GM19455 (cell line): ENCODE results near the gene FHL2.
A peak's percentile ranks its signal among the peaks of the same experiment; 100 is the strongest.

ENCODE experiments used
- ATAC-seq: cut with Tn5 transposase; IDR thresholded peaks from one replicate; pipeline ENCODE4 v1.9.1; 2021; ENCODE audit not compliant: unreplicated experiment

FHL2 gene

DNA sequence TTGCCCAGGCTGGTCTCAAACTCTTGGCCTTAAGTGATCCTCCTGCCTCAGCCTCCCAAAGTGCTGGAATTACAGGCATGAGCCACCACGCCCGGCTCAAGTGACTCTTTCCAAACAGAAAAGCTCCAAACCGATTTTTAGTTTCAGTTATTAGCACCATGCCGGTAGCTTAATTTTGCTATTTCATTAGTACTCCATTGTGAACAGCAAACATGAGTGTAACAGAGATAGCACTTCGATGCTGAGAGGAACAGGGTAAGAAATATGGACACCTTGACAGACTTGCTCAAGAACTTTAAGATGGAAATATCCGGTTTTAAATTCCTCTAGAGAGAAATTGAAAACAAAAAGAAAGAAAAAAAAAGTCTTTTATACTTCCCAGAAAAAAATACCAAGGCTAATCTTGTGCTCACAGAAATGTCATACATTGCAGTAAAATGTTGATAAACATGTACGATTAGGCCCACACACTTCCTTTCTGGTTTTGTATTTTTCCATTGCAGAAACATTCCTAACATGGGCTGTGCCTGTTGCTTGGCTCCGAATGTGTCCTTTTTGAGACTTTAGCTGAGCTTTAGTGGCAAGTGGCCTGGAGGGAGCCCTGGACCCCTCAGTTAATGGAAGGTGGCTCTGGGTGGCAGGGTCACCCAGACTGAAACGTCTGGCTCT is 18.3 kb downstream of the FHL2 start:
- ATAC-seq: no peak

GRCh38 chr2:105379741-105380186 is 19.1 kb downstream of the FHL2 start:
- no peak for ATAC-seq

DNA sequence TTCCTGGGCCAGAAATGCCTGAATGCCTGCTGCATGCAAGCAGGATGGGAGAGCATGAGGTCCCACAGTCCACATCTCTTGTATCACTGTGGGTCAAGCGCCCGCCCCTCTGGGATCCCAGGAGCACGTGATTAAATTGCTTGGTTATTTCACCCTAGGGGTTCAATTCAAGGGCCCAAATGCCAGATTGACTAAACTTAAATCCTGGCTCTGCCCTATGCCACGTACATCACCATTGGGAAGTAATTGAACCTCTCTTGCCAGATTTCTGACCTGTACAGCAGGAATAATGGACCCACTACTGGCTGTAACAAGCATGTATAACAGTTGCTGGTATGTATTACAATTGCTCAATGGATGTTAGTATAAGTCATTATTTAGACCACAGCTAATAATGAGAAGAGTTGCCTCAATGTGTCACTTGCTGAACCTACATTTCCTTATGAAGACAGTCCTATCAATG is 19.9 kb downstream of the FHL2 start:
- ATAC-seq: no peak

DNA sequence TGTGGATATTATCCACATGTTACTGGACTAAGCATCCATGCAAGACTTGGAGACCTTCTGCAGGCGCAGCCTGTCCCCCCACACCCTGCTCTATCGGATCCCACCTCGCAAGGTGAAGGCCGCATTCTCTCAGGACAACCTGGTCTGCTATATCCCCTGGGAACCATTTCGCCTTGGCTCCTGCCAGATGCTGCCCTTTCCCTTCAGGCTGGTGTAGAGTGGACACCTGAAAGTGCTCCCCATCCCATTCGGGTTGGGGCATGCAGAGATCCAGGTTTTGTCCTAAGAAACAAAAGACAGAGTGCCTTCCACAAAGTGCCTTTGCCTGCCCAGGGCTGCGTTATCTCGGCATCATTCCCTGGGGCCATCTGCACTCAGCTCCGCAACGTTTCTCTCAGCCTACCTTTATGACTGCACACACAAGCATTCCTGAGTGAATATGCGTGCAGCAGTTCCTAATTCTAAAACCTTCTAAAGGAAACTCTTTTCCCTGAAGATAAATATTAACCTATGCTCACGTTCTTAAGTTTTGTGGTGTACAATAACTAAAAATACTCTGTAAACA is 20.5 kb downstream of the FHL2 start:
- no peak for ATAC-seq

- no peak for ATAC-seq
These were observed 21.0 kb downstream of the FHL2 start for GRCh38 chr2:105377871-105378270.

GRCh38 chr2:105376789-105377240 is 22.0 kb downstream of the FHL2 start:
- ATAC-seq: no peak

- ATAC-seq: no peak
These were observed 22.8 kb downstream of the FHL2 start for GRCh38 chr2:105376010-105376409.

DNA sequence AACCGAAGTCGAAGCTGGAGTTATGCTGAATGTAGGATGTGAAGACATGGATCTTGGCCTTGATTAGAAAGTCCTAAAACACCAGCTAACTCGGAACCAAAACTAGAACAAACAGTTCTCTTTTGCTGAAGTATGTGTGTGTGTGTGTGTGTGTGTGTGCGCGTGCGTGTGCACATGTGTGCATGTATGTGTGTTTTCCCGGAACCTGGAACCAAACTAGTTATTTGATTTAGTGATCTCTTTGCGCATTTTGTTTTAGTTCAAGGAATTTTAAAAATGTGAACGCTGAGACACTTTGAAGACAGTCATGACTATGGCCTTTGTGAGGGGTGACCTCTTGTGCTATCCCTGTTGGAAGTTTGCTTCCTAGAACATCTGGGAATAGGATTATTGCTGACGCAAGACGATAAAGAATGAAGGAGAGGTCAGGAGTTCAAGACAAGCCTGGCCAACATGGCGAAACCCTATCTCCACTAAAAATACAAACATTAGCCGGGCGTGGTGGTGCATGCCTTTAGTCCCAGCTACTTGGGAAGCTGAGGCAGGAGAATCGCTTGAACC is 23.8 kb downstream of the FHL2 start:
- ATAC-seq: no peak

GRCh38 chr2:105373895-105374401 is 24.9 kb downstream of the FHL2 start:
- peak; percentile 71 for ATAC-seq

GRCh38 chr2:105373344-105373781 is 25.5 kb downstream of the FHL2 start:
- no peak for ATAC-seq

DNA sequence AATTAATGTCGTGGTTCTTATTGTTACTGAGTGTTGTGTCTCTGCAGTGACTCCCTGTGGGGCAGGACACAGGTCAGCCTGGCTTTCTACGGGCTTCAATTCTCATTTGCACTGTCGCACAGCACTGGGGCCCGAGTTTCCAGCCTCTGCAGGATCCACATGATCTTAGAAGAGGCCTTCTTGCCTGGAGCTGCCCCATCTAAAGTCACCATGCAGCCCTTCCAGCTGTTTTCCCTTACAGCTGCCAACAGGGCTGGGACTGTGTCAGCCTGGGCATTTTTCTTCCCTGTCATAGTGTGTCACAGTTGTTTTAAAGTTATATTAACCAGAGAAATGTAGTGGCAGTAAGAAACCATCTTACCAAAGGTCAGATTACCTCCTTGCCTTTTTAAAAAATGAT is 27.0 kb downstream of the FHL2 start:
- ATAC-seq: no peak

GRCh38 chr2:105371156-105371555 is 27.7 kb downstream of the FHL2 start:
- no peak for ATAC-seq

DNA sequence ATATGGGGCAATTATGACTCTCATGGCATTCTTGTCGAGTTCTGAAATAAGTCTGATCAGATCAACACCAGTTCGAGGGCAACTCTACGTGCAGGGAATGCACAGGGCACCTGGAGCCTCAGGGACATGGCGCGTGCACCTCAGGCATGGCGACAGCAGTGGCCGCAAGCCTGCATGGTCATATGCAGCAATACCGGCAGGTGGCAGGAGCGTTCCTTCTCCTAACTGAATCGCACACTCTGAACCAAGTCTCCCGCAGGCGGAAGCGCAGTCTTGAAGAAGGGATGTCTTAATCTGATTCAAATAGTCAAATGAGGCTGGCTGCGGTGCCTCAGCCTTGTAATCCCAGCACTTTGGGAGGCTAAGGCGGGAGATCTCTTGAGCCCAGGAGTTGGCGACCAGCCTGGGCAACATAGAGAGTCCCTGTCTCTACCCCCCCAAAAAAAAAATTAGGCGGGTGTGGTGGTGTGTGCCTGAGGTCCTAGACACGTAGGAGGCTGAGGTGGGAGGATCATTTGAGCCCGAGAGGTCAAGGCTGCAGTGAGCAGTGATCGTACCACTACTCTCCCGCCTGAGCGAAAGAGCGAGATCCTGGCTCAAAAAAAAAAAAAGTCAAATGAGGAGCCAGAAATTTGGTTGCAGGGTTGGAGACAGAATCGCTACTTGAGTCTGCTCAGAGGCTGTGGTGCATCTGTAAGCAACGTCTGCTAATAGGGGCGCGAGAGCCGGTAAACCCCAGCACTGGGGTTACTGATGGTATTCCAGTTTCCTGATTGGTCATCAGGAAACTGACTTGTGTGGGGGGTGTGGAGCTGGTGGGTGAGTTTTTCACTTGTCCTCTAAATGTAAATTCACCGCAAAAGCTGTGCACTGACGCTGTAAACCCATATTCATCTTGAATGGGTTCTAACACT is 28.8 kb downstream of the FHL2 start:
- ATAC-seq: peak; percentile 87

GRCh38 chr2:105368759-105369408 is 30.0 kb downstream of the FHL2 start:
- no peak for ATAC-seq

- ATAC-seq: no peak
These were observed 33.6 kb downstream of the FHL2 start for GRCh38 chr2:105365206-105365605.

- no peak for ATAC-seq
These were observed 34.3 kb downstream of the FHL2 start for GRCh38 chr2:105364436-105365139.

GRCh38 chr2:105362862-105363591 is 35.8 kb downstream of the FHL2 start:
- ATAC-seq: no peak

DNA sequence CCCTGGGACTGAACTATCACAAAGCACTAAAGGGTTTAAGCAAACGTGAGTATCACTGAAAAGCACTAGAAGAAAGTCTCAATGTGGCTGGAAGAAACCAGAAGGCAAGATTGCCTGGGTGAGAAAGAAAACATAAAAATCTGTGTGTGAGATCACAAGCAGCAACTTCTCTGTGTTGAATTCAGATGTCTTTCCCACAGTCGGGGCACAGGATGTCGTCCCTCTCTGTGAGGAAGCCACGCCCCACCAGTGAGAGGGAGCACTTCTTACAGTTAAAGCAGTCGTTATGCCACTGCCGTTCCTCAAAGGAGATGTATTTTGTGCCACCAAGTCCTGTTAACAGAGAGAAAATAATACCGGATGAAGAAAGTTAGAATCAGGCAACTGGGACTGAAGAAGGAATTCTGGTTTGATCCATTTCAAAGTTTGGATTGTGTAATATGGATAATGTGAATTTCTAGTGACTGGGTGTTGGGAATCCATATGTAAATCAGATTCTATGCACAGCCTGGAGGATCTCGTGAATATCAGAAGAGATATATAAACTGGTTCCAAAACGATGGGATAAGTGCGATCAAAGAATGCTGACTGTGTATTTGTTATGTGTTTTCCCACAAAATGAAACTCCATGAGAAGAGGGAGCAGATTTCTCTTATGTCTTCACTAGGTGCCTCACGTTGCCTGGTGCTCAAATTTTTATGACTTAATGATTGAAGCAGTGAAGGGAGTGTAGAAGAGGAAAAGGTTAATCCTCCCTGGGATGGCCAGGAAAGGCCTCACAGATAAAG is 37.6 kb downstream of the FHL2 start:
- no peak for ATAC-seq

- no peak for ATAC-seq
These were observed 40.3 kb downstream of the FHL2 start for GRCh38 chr2:105358593-105358992.
